Gastroesophageal sphincter (tissue), 3 donors: ENCODE results near the gene PAX7.

Experiments
- EP300 ChIP-seq: sonication (generic); formaldehyde crosslinking; IDR thresholded peaks from one replicate; pipeline ENCODE4 v1.6.1; 2017; ENCODE audit warnings: antibody characterized with exemption, mild to moderate bottlenecking
- POLR2A ChIP-seq, 2 donors: fragments of 450-650 bp; IDR thresholded peaks; one replicate each; pipeline ENCODE4 v1.6.1; 2017; ENCODE audit warnings: antibody characterized with exemption in 2 of 2, mild to moderate bottlenecking in 2 of 2, moderate library complexity in 1 of 2
- POLR2AphosphoS5 ChIP-seq: sonication (generic); formaldehyde crosslinking; IDR thresholded peaks from one replicate; pipeline ENCODE4 v1.6.1; 2017; ENCODE audit warnings: antibody characterized with exemption
- TF ChIP-seq, protein P1 (sequence below), 4 experiments: fragments of 200-600 bp in 2 of 4; fragments of 450-650 bp in 2 of 4; sonication (generic) in 1 of 4; IDR thresholded peaks; one replicate each; pipeline ENCODE4 v1.5.1; 2017 to 2019; ENCODE audit warnings: antibody characterized with exemption in 4 of 4, mild to moderate bottlenecking in 2 of 4, moderate library complexity in 2 of 4

- TF ChIP-seq, protein P1, sequence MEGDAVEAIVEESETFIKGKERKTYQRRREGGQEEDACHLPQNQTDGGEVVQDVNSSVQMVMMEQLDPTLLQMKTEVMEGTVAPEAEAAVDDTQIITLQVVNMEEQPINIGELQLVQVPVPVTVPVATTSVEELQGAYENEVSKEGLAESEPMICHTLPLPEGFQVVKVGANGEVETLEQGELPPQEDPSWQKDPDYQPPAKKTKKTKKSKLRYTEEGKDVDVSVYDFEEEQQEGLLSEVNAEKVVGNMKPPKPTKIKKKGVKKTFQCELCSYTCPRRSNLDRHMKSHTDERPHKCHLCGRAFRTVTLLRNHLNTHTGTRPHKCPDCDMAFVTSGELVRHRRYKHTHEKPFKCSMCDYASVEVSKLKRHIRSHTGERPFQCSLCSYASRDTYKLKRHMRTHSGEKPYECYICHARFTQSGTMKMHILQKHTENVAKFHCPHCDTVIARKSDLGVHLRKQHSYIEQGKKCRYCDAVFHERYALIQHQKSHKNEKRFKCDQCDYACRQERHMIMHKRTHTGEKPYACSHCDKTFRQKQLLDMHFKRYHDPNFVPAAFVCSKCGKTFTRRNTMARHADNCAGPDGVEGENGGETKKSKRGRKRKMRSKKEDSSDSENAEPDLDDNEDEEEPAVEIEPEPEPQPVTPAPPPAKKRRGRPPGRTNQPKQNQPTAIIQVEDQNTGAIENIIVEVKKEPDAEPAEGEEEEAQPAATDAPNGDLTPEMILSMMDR (IDR thresholded peaks at IDR 0.05) = no peak
- TF ChIP-seq POLR2A (IDR thresholded peaks at IDR 0.05) (no peak), EP300 (no peak), POLR2AphosphoS5 (no peak)
Measured at GRCh38 chr1:18787825-18788385, 157.3 kb downstream of the PAX7 start.
